Hepatocyte (in vitro differentiated cells): Measurements from ENCODE around the gene FUCA2. TPM values are rescaled to one million over a fixed set of nuclear protein-coding genes. Genes with fewer than 3 reads are reported as not detected.
"Not testable (repeated sequence)": the region's sequence is repeated elsewhere in the genome, so short reads cannot be mapped to it uniquely, and the experiment has no call there.

Experiments
- DNase-seq: peaks from one replicate; pipeline ENCODE4 v3.0.0-alpha.2; 2016; ENCODE audit warnings: low spot score
- H2AFZ ChIP-seq: fragments of 200-600 bp; sonication (generic); 2 replicates; pipeline ENCODE4 v1.6.0; 2016; ENCODE audit warnings: antibody characterized with exemption, mild to moderate bottlenecking
- H3K27ac ChIP-seq: fragments of 200-600 bp; sonication (generic); 2 replicates; pipeline ENCODE4 v1.5.1; 2016; ENCODE audit warnings: mild to moderate bottlenecking
- H3K27me3 ChIP-seq: fragments of 200-600 bp; sonication (generic); 2 replicates; pipeline ENCODE4 v1.6.1; 2016
- H3K36me3 ChIP-seq: fragments of 200-600 bp; sonication (generic); replicated peaks from 2 replicates; pipeline ENCODE4 v1.5.1; 2016; ENCODE audit warnings: low read depth; ENCODE audit not compliant: insufficient read depth
- H3K4me1 ChIP-seq: fragments of 200-600 bp; sonication (generic); 2 replicates; pipeline ENCODE4 v1.5.1; 2016; ENCODE audit warnings: mild to moderate bottlenecking, moderate library complexity; ENCODE audit not compliant: insufficient read depth
- H3K4me2 ChIP-seq: fragments of 200-600 bp; sonication (generic); 2 replicates; pipeline ENCODE4 v1.6.0; 2016
- H3K4me3 ChIP-seq: fragments of 200-600 bp; sonication (generic); 2 replicates; pipeline ENCODE4 v1.5.1; 2016; ENCODE audit warnings: mild to moderate bottlenecking
- H3K79me2 ChIP-seq: fragments of 200-600 bp; sonication (generic); 2 replicates; pipeline ENCODE4 v1.6.0; 2017; ENCODE audit warnings: mild to moderate bottlenecking
- H3K9me2 ChIP-seq: fragments of 200-600 bp; sonication (generic); replicated peaks from 2 replicates; pipeline ENCODE4 v1.6.0; 2017; ENCODE audit warnings: mild to moderate bottlenecking; ENCODE audit not compliant: insufficient read depth
- H3K9me3 ChIP-seq: fragments of 200-600 bp; sonication (generic); 2 replicates; pipeline ENCODE4 v1.5.1; 2016; ENCODE audit warnings: low read depth, mild to moderate bottlenecking
- H4K20me1 ChIP-seq: fragments of 200-600 bp; sonication (generic); 2 replicates; pipeline ENCODE4 v1.6.0; 2016; ENCODE audit warnings: mild to moderate bottlenecking; ENCODE audit not compliant: insufficient read depth, poor library complexity, severe bottlenecking
- EZH2 ChIP-seq: fragments of 200-600 bp; sonication (generic); IDR thresholded peaks from 2 replicates; pipeline ENCODE4 v1.6.1; 2016; ENCODE audit warnings: antibody characterized with exemption, mild to moderate bottlenecking, borderline replicate concordance
- EZH2phosphoT487 ChIP-seq: fragments of 200-600 bp; sonication (generic); IDR thresholded peaks from one replicate; pipeline ENCODE4 v1.6.1; 2018; ENCODE audit warnings: antibody characterized with exemption, mild to moderate bottlenecking, low read depth, moderate library complexity; ENCODE audit not compliant: unreplicated experiment, severe bottlenecking
- WGBS: methylation state at CpG from one replicate; pipeline ENCODE4 v1.1.6; 2016; ENCODE audit warnings: low lambda C conversion rate; ENCODE audit errors: missing lambda C conversion rate; 5-methylcytosine and 5-hydroxymethylcytosine counted together
- polyA plus RNA-seq: library from polyadenylated mRNA; unstranded; fragments of >200 nt; fragmentation: Nextera tagmentation; extraction: Ambion mirVana; gene quantifications from 2 replicates; pipeline ENCODE4 v1.2.1, GENCODE V29; 2016
- total RNA-seq: library from RNA; depleted of rRNA; stranded (reverse); fragments of >200 nt; gene quantifications from 2 replicates; pipeline ENCODE4 v1.2.3, GENCODE V29; 2014
- TF ChIP-seq, protein P1 (sequence below): fragments of 200-600 bp; sonication (generic); IDR thresholded peaks from 2 replicates; pipeline ENCODE4 v1.5.1; 2016; ENCODE audit warnings: antibody characterized with exemption, mild to moderate bottlenecking; ENCODE audit not compliant: poor library complexity

FUCA2 gene
- total and polyA plus RNA-seq, 2 experiments from 2014 or later, result 117 to 142 TPM

DNA sequence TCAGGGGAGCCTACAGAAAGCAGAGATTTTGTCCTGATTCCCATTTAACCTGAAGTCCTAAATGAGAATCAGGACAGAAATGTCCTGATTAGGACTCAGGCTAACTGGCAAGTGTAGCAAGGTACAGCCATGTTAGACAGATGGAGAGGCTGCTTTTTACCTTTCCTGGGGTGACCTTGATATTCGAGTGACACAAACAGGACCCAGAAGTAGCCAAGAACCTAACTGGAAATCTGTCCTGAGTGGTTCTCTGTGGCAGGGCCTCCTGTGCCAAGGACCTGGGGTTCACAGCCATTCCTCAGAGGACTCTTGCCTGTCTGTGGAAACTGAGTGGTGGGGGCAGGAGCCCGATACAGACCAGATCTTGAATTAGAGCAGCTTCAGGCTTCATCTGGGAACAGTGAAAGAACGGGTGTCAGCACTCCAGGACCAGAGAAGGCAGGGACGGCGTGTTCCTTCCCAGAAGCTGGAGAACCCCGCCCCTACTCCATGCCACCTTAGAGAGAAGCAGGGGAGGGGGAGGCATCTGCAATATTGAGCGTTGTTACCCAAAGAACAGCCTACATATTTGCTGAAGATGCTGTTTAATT is 4.3 kb upstream of the FUCA2 start:
- TF ChIP-seq EZH2, result no peak
- TF ChIP-seq, protein P1, sequence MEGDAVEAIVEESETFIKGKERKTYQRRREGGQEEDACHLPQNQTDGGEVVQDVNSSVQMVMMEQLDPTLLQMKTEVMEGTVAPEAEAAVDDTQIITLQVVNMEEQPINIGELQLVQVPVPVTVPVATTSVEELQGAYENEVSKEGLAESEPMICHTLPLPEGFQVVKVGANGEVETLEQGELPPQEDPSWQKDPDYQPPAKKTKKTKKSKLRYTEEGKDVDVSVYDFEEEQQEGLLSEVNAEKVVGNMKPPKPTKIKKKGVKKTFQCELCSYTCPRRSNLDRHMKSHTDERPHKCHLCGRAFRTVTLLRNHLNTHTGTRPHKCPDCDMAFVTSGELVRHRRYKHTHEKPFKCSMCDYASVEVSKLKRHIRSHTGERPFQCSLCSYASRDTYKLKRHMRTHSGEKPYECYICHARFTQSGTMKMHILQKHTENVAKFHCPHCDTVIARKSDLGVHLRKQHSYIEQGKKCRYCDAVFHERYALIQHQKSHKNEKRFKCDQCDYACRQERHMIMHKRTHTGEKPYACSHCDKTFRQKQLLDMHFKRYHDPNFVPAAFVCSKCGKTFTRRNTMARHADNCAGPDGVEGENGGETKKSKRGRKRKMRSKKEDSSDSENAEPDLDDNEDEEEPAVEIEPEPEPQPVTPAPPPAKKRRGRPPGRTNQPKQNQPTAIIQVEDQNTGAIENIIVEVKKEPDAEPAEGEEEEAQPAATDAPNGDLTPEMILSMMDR, result no peak
- no peak for TF ChIP-seq EZH2phosphoT487
- Histone ChIP-seq H4K20me1 (no peaks in the 10 kb centered on the region), H2AFZ (no peak overlapping the region), H3K4me2 (no peak overlapping the region), H3K79me2 (peaks cover 4% of the 10 kb centered on the region), H3K9me3 (no peaks in the 10 kb centered on the region), H3K27me3 (no peaks in the 10 kb centered on the region), H3K4me3 (no peak overlapping the region), H3K36me3 (no peaks in the 10 kb centered on the region), H3K9me2 (no peaks in the 10 kb centered on the region), H3K4me1 (peaks cover 5% of the 10 kb centered on the region), H3K27ac (no peak overlapping the region)
- DNase-seq, result no peak
- WGBS, result 73% methylated on average over 7 of the region's 7 CpGs

GRCh38 chr6:143515061-143515760 is 3.7 kb upstream of the FUCA2 start:
- no peak overlapping the region for H3K4me2 ChIP-seq
- DNase-seq, result no peak
- no peaks in the 10 kb centered on the region for H3K36me3 ChIP-seq
- no peaks in the 10 kb centered on the region for H3K9me2 ChIP-seq
- TF ChIP-seq, protein P1, result no peak
- peaks cover 11% of the 10 kb centered on the region for H3K79me2 ChIP-seq
- H3K4me1 ChIP-seq, result peaks cover 12% of the 10 kb centered on the region
- H3K9me3 ChIP-seq, result no peaks in the 10 kb centered on the region
- H3K27ac ChIP-seq, result no peak overlapping the region
- no peaks in the 10 kb centered on the region for H3K27me3 ChIP-seq
- no peak overlapping the region for H3K4me3 ChIP-seq
- WGBS, result 83% methylated on average over 12 of the region's 12 CpGs
- H4K20me1 ChIP-seq, result no peaks in the 10 kb centered on the region
- H2AFZ ChIP-seq, result no peak overlapping the region

DNA sequence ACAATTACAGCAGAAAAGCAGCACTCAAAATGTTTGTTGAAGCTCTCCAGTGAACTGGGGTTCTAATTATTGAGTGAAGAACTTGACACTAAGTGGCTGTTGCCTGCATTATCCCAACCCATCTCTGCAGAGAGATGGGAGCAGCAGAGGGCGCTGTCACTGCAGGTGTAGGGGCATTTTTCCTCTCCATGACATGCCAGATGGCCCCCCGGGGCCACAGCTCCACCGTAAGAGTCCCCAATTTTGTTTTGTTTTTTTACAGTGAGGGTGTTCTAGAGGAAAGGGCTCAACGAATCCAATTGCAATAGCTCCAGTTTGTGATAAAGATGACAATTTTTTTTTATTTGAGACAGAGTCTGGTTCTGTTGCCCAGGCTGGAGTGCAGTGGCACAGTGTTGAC is 1.9 kb upstream of the FUCA2 start:
- TF ChIP-seq EZH2, result no peak
- TF ChIP-seq, protein P1, result peak; percentile 40
- no peak overlapping the region for H3K4me3 ChIP-seq
- H3K4me1 ChIP-seq, result peaks cover 12% of the 10 kb centered on the region
- H3K36me3 ChIP-seq, result no peaks in the 10 kb centered on the region
- no peak overlapping the region for H3K27ac ChIP-seq
- no peaks in the 10 kb centered on the region for H3K9me3 ChIP-seq
- no peaks in the 10 kb centered on the region for H3K9me2 ChIP-seq
- DNase-seq, result peak; percentile 26
- H4K20me1 ChIP-seq, result no peaks in the 10 kb centered on the region
- H3K79me2 ChIP-seq, result peaks cover 29% of the 10 kb centered on the region
- no peak overlapping the region for H3K4me2 ChIP-seq
- no peaks in the 10 kb centered on the region for H3K27me3 ChIP-seq
- no peak overlapping the region for H2AFZ ChIP-seq
- 41% methylated on average over 4 of the region's 4 CpGs for WGBS

GRCh38 chr6:143510326-143510725 is 1.2 kb downstream of the FUCA2 start:
- H3K27me3 ChIP-seq, H3K36me3 ChIP-seq, H3K9me2 ChIP-seq, H4K20me1 ChIP-seq, H3K9me3 ChIP-seq, DNase-seq: not testable (repeated sequence)
- Histone ChIP-seq H3K27ac (peak overlapping the region; percentile 91), H3K4me3 (peak overlapping the region; percentile 58), H3K79me2 (peaks cover 44% of the 10 kb centered on the region), H3K4me2 (peak overlapping the region; percentile 84), H2AFZ (peak overlapping the region; percentile 84), H3K4me1 (peaks cover 12% of the 10 kb centered on the region)
- 97% methylated on average over 13 of the region's 13 CpGs for WGBS
